BLaER1 treated with 17β-estradiol and CSF1 and Interleukin-3, amounts not matched to agents 10 nM and 100 nM (cell line): Measurements from ENCODE around the gene SUMF2.
"Not testable (repeated sequence)": the region's sequence is repeated elsewhere in the genome, so short reads cannot be mapped to it uniquely, and the experiment has no call there.

Experiments used
- H3K27ac ChIP-seq, 11 experiments: shearing (Covaris generic); formaldehyde crosslinking; 2 replicates each; pipeline ENCODE4 v1.8.1; 2022
- H3K27me3 ChIP-seq, 11 experiments: shearing (Covaris generic); formaldehyde crosslinking; 2 replicates each; pipeline ENCODE4 v1.8.1; 2022
- H3K36me3 ChIP-seq, 11 experiments: shearing (Covaris generic); formaldehyde crosslinking; 2 replicates each; pipeline ENCODE4 v1.8.1; 2022
- H3K4me1 ChIP-seq, 10 experiments: shearing (Covaris generic); formaldehyde crosslinking; 2 replicates each; pipeline ENCODE4 v1.8.1; 2022
- H3K4me2 ChIP-seq, 11 experiments: shearing (Covaris generic); formaldehyde crosslinking; 2 replicates each; pipeline ENCODE4 v1.8.1; 2022
- H3K4me3 ChIP-seq, 10 experiments: shearing (Covaris generic); formaldehyde crosslinking; 2 replicates each; pipeline ENCODE4 v1.8.1; 2022
- H3K9ac ChIP-seq, 11 experiments: shearing (Covaris generic); formaldehyde crosslinking; 2 replicates each; pipeline ENCODE4 v1.8.1; 2022
- H3K9me3 ChIP-seq, 11 experiments: shearing (Covaris generic); formaldehyde crosslinking; replicated peaks in 1 of 11; 2 replicates each; pipeline ENCODE4 v1.8.1; 2022
- H4K20me1 ChIP-seq, 11 experiments: shearing (Covaris generic); formaldehyde crosslinking; 2 replicates each; pipeline ENCODE4 v1.8.1; 2022
- Cebpa-rat ChIP-seq, 11 experiments: shearing (Covaris generic); IDR thresholded peaks; 2 replicates each; pipeline ENCODE4 v1.8.1; 2022

The SUMF2 gene

GRCh38 chr7:56051339-56052191, 12.5 kb upstream of the SUMF2 start, which contains the start of the genes CCT6A and PSPH:
Gene CCT6A (plus strand): TSS chr7:56051765. CDS start chr7:56051849, 84 bp downstream.
Gene PSPH (minus strand): TSS chr7:56051444. CDS start chr7:56021212, 30,232 bp downstream.
- H4K20me1 ChIP-seq = peaks cover 0 to 47% (median 37%) of the 10 kb centered on the region in 11 experiments; a peak in 18 of 22 replicates
- H3K9me3 ChIP-seq = no peaks in the 10 kb centered on the region
- H3K4me1 ChIP-seq = peaks cover 38 to 59% (median 45%) of the 10 kb centered on the region in 10 experiments
- H3K36me3 ChIP-seq = peaks cover 38 to 43% (median 41%) of the 10 kb centered on the region in 11 experiments
- peak within 1 kb of the TSS; percentile 88 to 97 (median 91) for H3K4me2 ChIP-seq
- H3K27ac ChIP-seq = peak within 1 kb of the TSS; percentile 81 to 99 (median 95)
- H3K4me3 ChIP-seq = peak within 1 kb of the TSS; percentile 82 to 100 (median 96)
- H3K9ac ChIP-seq = peak within 1 kb of the TSS; percentile 88 to 99 (median 96)
- no peak for TF ChIP-seq Cebpa-rat (IDR thresholded peaks at IDR 0.05)
- H3K27me3 ChIP-seq = no peaks in the 10 kb centered on the region

GRCh38 chr7:56053379-56053778, 10.7 kb upstream of the SUMF2 start:
- H3K27me3 ChIP-seq = no peaks in the 10 kb centered on the region
- peaks cover 56 to 61% (median 59%) of the 10 kb centered on the region in 11 experiments for H3K36me3 ChIP-seq
- TF ChIP-seq Cebpa-rat (IDR thresholded peaks at IDR 0.05) = no peak
- H3K4me1 ChIP-seq = peaks cover 38 to 65% (median 45%) of the 10 kb centered on the region in 10 experiments
- H3K4me3 ChIP-seq = peak overlapping the region; percentile 82 to 100 (median 96); a peak in 17 of 20 replicates
- H3K9me3 ChIP-seq = no peaks in the 10 kb centered on the region
- H3K4me2 ChIP-seq = peak overlapping the region; percentile 81 to 97 (median 90)
- peaks cover 0 to 65% (median 52%) of the 10 kb centered on the region in 11 experiments; a peak in 18 of 22 replicates for H4K20me1 ChIP-seq
- peak overlapping the region in 9 of 11 experiments; percentile 22 to 99 (median 95); a peak in 11 of 22 replicates for H3K27ac ChIP-seq
- peak overlapping the region; percentile 88 to 99 (median 96) for H3K9ac ChIP-seq

GRCh38 chr7:56053993-56054392, 10.1 kb upstream of the SUMF2 start:
- no peaks in the 10 kb centered on the region for H3K9me3 ChIP-seq
- TF ChIP-seq Cebpa-rat (IDR thresholded peaks at IDR 0.05) = no peak
- H3K27ac ChIP-seq = peak overlapping the region in 1 of 11 experiments; percentile 91; a peak in 1 of 22 replicates
- H3K36me3 ChIP-seq = peaks cover 62 to 67% (median 65%) of the 10 kb centered on the region in 11 experiments
- peak overlapping the region in 8 of 11 experiments; percentile 88 to 99 (median 97); a peak in 10 of 22 replicates for H3K9ac ChIP-seq
- H3K27me3 ChIP-seq = no peaks in the 10 kb centered on the region
- peak overlapping the region; percentile 81 to 97 (median 90) for H3K4me2 ChIP-seq
- H4K20me1 ChIP-seq = peaks cover 0 to 71% (median 58%) of the 10 kb centered on the region in 11 experiments; a peak in 18 of 22 replicates
- H3K4me3 ChIP-seq = peak overlapping the region in 7 of 10 experiments; percentile 88 to 100 (median 95); a peak in 10 of 20 replicates
- peaks cover 39 to 66% (median 46%) of the 10 kb centered on the region in 10 experiments for H3K4me1 ChIP-seq

- no peaks in the 10 kb centered on the region for H3K9me3 ChIP-seq
- peak overlapping the region in 5 of 10 experiments; percentile 2 to 33 (median 13); a peak in 4 of 20 replicates for H3K4me3 ChIP-seq
- no peak for TF ChIP-seq Cebpa-rat (IDR thresholded peaks at IDR 0.05)
- H3K27me3 ChIP-seq = no peaks in the 10 kb centered on the region
- peak overlapping the region in 9 of 11 experiments; percentile 16 to 95 (median 38); a peak in 11 of 22 replicates for H3K9ac ChIP-seq
- H3K36me3 ChIP-seq = peaks cover 51 to 79% (median 70%) of the 10 kb centered on the region in 11 experiments
- H3K4me1 ChIP-seq = peaks cover 36 to 77% (median 55%) of the 10 kb centered on the region in 10 experiments
- peak overlapping the region; percentile 5 to 97 (median 93); a peak in 21 of 22 replicates for H3K27ac ChIP-seq
- H4K20me1 ChIP-seq = peaks cover 0 to 77% (median 57%) of the 10 kb centered on the region in 11 experiments; a peak in 19 of 22 replicates
- H3K4me2 ChIP-seq = peak overlapping the region; percentile 43 to 86 (median 81)
Measured at GRCh38 chr7:56062382-56062781, 1.7 kb upstream of the SUMF2 start.

GRCh38 chr7:56063500-56063881, 595 bp upstream of the SUMF2 start:
- H3K9me3 ChIP-seq = no peaks in the 10 kb centered on the region
- peak overlapping the region; percentile 87 to 97 (median 93) for H3K9ac ChIP-seq
- peaks cover 0 to 76% (median 46%) of the 10 kb centered on the region in 11 experiments; a peak in 19 of 22 replicates for H4K20me1 ChIP-seq
- H3K36me3 ChIP-seq = peaks cover 43 to 79% (median 69%) of the 10 kb centered on the region in 11 experiments
- TF ChIP-seq Cebpa-rat (IDR thresholded peaks at IDR 0.05) = no peak
- H3K4me1 ChIP-seq = peaks cover 36 to 72% (median 55%) of the 10 kb centered on the region in 10 experiments
- H3K4me3 ChIP-seq = peak overlapping the region in 9 of 10 experiments; percentile 73 to 88 (median 82); a peak in 15 of 20 replicates
- H3K4me2 ChIP-seq = peak overlapping the region; percentile 67 to 90 (median 82)
- no peaks in the 10 kb centered on the region for H3K27me3 ChIP-seq
- peak overlapping the region; percentile 80 to 97 (median 93) for H3K27ac ChIP-seq

- Histone ChIP-seq H3K4me2 (0 out of 22 replicates have a peak overlapping the region, but pooled peaks of 2 of the 11 experiments have one; percentile 75 to 81), H3K36me3 (peaks cover 43 to 79% (median 69%) of the 10 kb centered on the region in 11 experiments)
Measured at GRCh38 chr7:56066376-56066775, 2.3 kb downstream of the SUMF2 start.

GRCh38 chr7:56074371-56074791, 10.3 kb downstream of the SUMF2 start:
- peaks cover 64 to 98% (median 83%) of the 10 kb centered on the region in 11 experiments for H3K36me3 ChIP-seq
- TF ChIP-seq Cebpa-rat (IDR thresholded peaks at IDR 0.05) = no peak

More at GRCh38 chr7:56066376-56066775, 2.3 kb downstream of the SUMF2 start:
- H3K9ac ChIP-seq, H3K27ac ChIP-seq, H3K9me3 ChIP-seq, H3K27me3 ChIP-seq, H3K4me3 ChIP-seq: not testable (repeated sequence)
- Histone ChIP-seq H3K4me1 (peaks cover 34 to 44% (median 39%) of the 10 kb centered on the region in 10 experiments), H4K20me1 (peaks cover 0 to 51% (median 23%) of the 10 kb centered on the region in 11 experiments; a peak in 17 of 22 replicates)

GRCh38 chr7:56077681-56078080, 13.6 kb downstream of the SUMF2 start:
- peaks cover 0 to 49% (median 13%) of the 10 kb centered on the region in 11 experiments; a peak in 11 of 22 replicates for H4K20me1 ChIP-seq
- no peak overlapping the region; a peak in 2 of 22 replicates for H3K9ac ChIP-seq
- H3K9me3 ChIP-seq = no peaks in the 10 kb centered on the region
- peak overlapping the region in 1 of 11 experiments; percentile 53; a peak in 1 of 22 replicates for H3K27ac ChIP-seq
- no peak for TF ChIP-seq Cebpa-rat (IDR thresholded peaks at IDR 0.05)
- no peak overlapping the region for H3K4me3 ChIP-seq
- no peaks in the 10 kb centered on the region for H3K27me3 ChIP-seq
- H3K4me1 ChIP-seq = peaks cover 22 to 52% (median 42%) of the 10 kb centered on the region in 10 experiments
- H3K36me3 ChIP-seq = peaks cover 64 to 92% (median 74%) of the 10 kb centered on the region in 11 experiments
- H3K4me2 ChIP-seq = no peak overlapping the region

More at GRCh38 chr7:56074371-56074791, 10.3 kb downstream of the SUMF2 start:
- Histone ChIP-seq H3K4me2 (no peak overlapping the region), H3K27ac (no peak overlapping the region), H3K4me3 (no peak overlapping the region), H3K27me3 (no peaks in the 10 kb centered on the region), H3K4me1 (peaks cover 10 to 19% (median 17%) of the 10 kb centered on the region in 10 experiments), H4K20me1 (peaks cover 0 to 40% (median 13%) of the 10 kb centered on the region in 11 experiments; a peak in 11 of 22 replicates), H3K9me3 (no peaks in the 10 kb centered on the region), H3K9ac (0 out of 22 replicates have a peak overlapping the region, but pooled peaks of 1 of the 11 experiments have one; percentile 2)
